Naive thymus-derived CD4-positive, alpha-beta T cell (primary cell): Measurements from ENCODE around the gene NABP2. TPM values are rescaled to one million over a fixed set of nuclear protein-coding genes. Genes with fewer than 3 reads are reported as not detected.
A peak's percentile ranks its signal among the peaks of the same experiment; 100 is the strongest.
"Not testable (repeated sequence)": the region's sequence is repeated elsewhere in the genome, so short reads cannot be mapped to it uniquely, and the experiment has no call there.

Experiments used
- ATAC-seq: fragments of 150-1000 bp; cut with Tn5 transposase; 2 replicates; pipeline ENCODE4 v1.10.0; 2021; ENCODE audit warnings: mild to moderate bottlenecking, moderate library complexity
- CTCF ChIA-PET: fragments of 350-600 bp; sonication (Branson Sonifier 250); formaldehyde crosslinking; loops from one replicate; lab custom pipeline; 2021; ENCODE audit warnings: antibody characterized with exemption; lab: Charles Lee
- POLR2A ChIA-PET: fragments of 350-600 bp; sonication (Branson Sonifier 250); formaldehyde crosslinking; loops from one replicate; lab custom pipeline; 2021; ENCODE audit warnings: antibody characterized with exemption, inconsistent platforms; lab: Charles Lee
- DNase-seq, 9 donors: peaks; one replicate each; pipeline versions ENCODE4 v3.0.0 to v3.0.0-alpha.2; 2020 to 2022; ENCODE audit warnings: mixed read lengths in 1 of 9
- H3K27ac ChIP-seq: one replicate; pipeline ENCODE4 v1.7.0; 2013; ENCODE audit warnings: mild to moderate bottlenecking, low read depth, low read length, moderate library complexity
- H3K27me3 ChIP-seq, 2 donors: one replicate each; pipeline ENCODE4 v1.7.0; 2013; ENCODE audit warnings: low read length in 2 of 2, mild to moderate bottlenecking in 2 of 2, moderate library complexity in 2 of 2; ENCODE audit not compliant: control insufficient read depth in 2 of 2, insufficient read depth in 2 of 2
- H3K36me3 ChIP-seq, 3 experiments: 1 replicate in 2 of 3; 2 replicates in 1 of 3; pipeline ENCODE4 v1.7.0; 2013; ENCODE audit warnings: low read length in 3 of 3, mild to moderate bottlenecking in 3 of 3, moderate library complexity in 1 of 3; ENCODE audit not compliant: insufficient read depth in 3 of 3, control insufficient read depth in 2 of 3
- H3K4me1 ChIP-seq, 2 donors: one replicate each; pipeline ENCODE4 v1.7.0; 2013; ENCODE audit warnings: low read length in 2 of 2, mild to moderate bottlenecking in 2 of 2, moderate library complexity in 1 of 2; ENCODE audit not compliant: control insufficient read depth in 2 of 2, insufficient read depth in 2 of 2
- H3K4me3 ChIP-seq: 2 replicates; pipeline ENCODE4 v1.7.0; 2013; ENCODE audit warnings: mild to moderate bottlenecking, low read length
- H3K9me3 ChIP-seq, 3 experiments: 1 replicate in 2 of 3; 2 replicates in 1 of 3; pipeline ENCODE4 v1.7.0; 2013; ENCODE audit warnings: low read length in 3 of 3; ENCODE audit not compliant: control insufficient read depth in 2 of 3
- H3K27ac Mint-ChIP-seq, 9 donors: one replicate each; pipeline ENCODE4 v1.8.0; 2020 to 2022; ENCODE audit warnings: mixed read lengths in 9 of 9, mild to moderate bottlenecking in 8 of 9, moderate library complexity in 5 of 9, inconsistent platforms in 2 of 9
- H3K27me3 Mint-ChIP-seq, 5 donors: one replicate each; pipeline ENCODE4 v1.8.0; 2021 to 2022; ENCODE audit warnings: mixed read lengths in 5 of 5, mild to moderate bottlenecking in 1 of 5
- H3K36me3 Mint-ChIP-seq, 5 donors: one replicate each; pipeline ENCODE4 v1.8.0; 2020 to 2022; ENCODE audit warnings: mixed read lengths in 5 of 5, mild to moderate bottlenecking in 3 of 5, inconsistent platforms in 1 of 5
- H3K4me1 Mint-ChIP-seq, 7 donors: one replicate each; pipeline ENCODE4 v1.8.0; 2020 to 2022; ENCODE audit warnings: mixed read lengths in 7 of 7, mild to moderate bottlenecking in 3 of 7, inconsistent platforms in 1 of 7
- H3K4me3 Mint-ChIP-seq, 10 donors: one replicate each; pipeline ENCODE4 v1.8.0; 2020 to 2022; ENCODE audit warnings: mild to moderate bottlenecking in 10 of 10, mixed read lengths in 10 of 10, moderate library complexity in 6 of 10, inconsistent platforms in 2 of 10
- H3K9me3 Mint-ChIP-seq, 11 donors: one replicate each; pipeline ENCODE4 v1.8.0; 2020 to 2022; ENCODE audit warnings: mixed read lengths in 11 of 11, mild to moderate bottlenecking in 4 of 11, inconsistent platforms in 1 of 11, moderate library complexity in 1 of 11
- intact Hi-C, 2 donors: fragments of 100-400 bp; cut with micrococcal nuclease; formaldehyde crosslinking; loops; one replicate each; pipeline ENCODE4 v1.15.1; 2023
- polyA plus RNA-seq, 2 donors: library from polyadenylated mRNA; unstranded; fragments of 300-500 nt; fragmentation: Illumina TruSeq; gene quantifications; one replicate each; pipeline ENCODE4 v1.2.3, GENCODE V29; 2021
- total RNA-seq, 6 experiments: library from RNA in 5 of 6; stranded (reverse) in 5 of 6; gene quantifications; 1 replicate in 5 of 6; 2 replicates in 1 of 6; pipeline ENCODE4 v1.2.3 and lab custom pipeline; 2021 to 2026

NABP2 gene
- total and polyA plus RNA-seq, 7 experiments from 2014 or later = 1.0 to 61.2 (median 9.8) TPM

DNA sequence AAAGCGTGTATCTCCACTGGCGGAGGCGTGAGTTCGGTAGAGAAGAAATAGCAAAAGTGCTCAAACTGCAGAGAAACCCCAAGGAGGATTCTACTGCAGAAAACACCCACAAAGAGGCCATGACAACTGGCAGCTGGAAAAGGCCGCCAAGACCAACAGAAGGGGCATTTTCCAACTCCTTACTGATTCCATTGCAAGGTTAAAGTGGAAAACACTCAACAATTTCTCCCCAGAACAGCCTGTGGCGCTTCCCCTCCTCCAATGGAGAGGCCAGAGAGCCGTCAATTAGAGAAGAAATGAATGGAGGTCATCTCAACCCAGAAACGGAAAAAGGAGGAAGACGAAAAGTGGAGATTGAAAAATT is 34.7 kb downstream of the NABP2 start:
- DNase-seq (no peak), ATAC-seq (no peak)
- no peaks in the 10 kb centered on the region for H3K27me3 ChIP-seq
- H3K36me3 ChIP-seq = peaks cover under 1 to 26% (median 6%) of the 10 kb centered on the region in 3 experiments
- peak overlapping the region; percentile 90 for H3K27ac ChIP-seq
- no peaks in the 10 kb centered on the region for H3K9me3 ChIP-seq
- CTCF ChIA-PET = interaction anchor here (0.7 to 1.7 kb wide), 11 partner anchors 11 to 1966 kb away, joined by 3 to 10 read pairs (median 4); partner anchors contain the start of genes RNF41 and ZC3H10
- POLR2A ChIA-PET = interaction anchor here (0.8 to 2.5 kb wide), 12 partner anchors 8 to 186 kb away, joined by 3 to 7 read pairs (median 4); partner anchors contain the start of genes CNPY2, COQ10A, SMARCC2 and ZC3H10
- peak overlapping the region; percentile 99 for H3K4me3 ChIP-seq
- H3K27me3 Mint-ChIP-seq = peaks cover 0 to 2% (median 0%) of the 10 kb centered on the region in 5 donors
- H3K4me1 ChIP-seq = peaks cover 18 to 19% of the 10 kb centered on the region in 2 donors
- peaks cover 13 to 27% (median 21%) of the 10 kb centered on the region in 7 donors for H3K4me1 Mint-ChIP-seq
- no peaks in the 10 kb centered on the region for H3K9me3 Mint-ChIP-seq
- peak overlapping the region; percentile 87 to 97 (median 93) for H3K4me3 Mint-ChIP-seq
- intact Hi-C loops = loop anchor here (1.0 to 5.0 kb wide), 12 partner anchors 7 to 521 kb away; partner anchors contain the start of genes NABP2 (in 2 of the 2), COQ10A (in 1 of the 2), CS (in 1 of the 2) and STAT2 (in 1 of the 2)
- H3K36me3 Mint-ChIP-seq = peaks cover 0 to 17% (median 5%) of the 10 kb centered on the region in 5 donors
- peak overlapping the region; percentile 69 to 94 (median 90) for H3K27ac Mint-ChIP-seq

DNA sequence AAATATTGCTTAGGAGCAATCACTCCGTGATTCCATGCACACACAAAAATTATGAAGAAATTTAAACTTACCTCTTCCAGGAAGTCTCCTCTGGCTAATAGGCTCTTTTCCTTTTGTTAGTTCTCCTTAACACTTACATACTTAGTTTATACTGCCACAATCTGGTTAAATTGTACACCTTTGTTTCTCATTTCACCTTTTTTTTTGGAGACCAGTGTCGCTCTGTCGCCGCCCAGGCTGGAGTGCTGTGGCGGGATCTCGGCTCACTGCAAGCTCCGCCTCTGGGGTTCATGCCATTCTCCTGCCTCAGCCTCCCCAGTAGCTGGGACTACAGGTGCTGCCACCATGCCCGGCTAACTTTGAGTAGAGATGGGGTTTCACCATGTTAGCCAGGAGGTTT is 36.2 kb downstream of the NABP2 start:
- Mint-ChIP-seq H3K27me3 (peaks cover 0 to 2% (median 0%) of the 10 kb centered on the region in 5 donors), H3K36me3 (peaks cover 0 to 5% (median 0%) of the 10 kb centered on the region in 5 donors), H3K9me3 (no peaks in the 10 kb centered on the region), H3K4me3 (peak overlapping the region in 6 of 10 donors; percentile 19 to 61 (median 46)), H3K4me1 (peaks cover 13 to 23% (median 19%) of the 10 kb centered on the region in 7 donors), H3K27ac (peak overlapping the region in 2 of 9 donors; percentile 58 to 65)
- no peak overlapping the region for H3K4me3 ChIP-seq
- H3K27me3 ChIP-seq = no peaks in the 10 kb centered on the region
- ATAC-seq (no peak), DNase-seq (no peak)
- H3K27ac ChIP-seq = no peak overlapping the region
- CTCF ChIA-PET = interaction anchor here (1.0 kb wide), 1 partner anchor 71 kb away, joined by 3 read pairs; the partner anchor contains the start of gene SMARCC2
- intact Hi-C loops = no loop called here
- peaks cover 18 to 19% of the 10 kb centered on the region in 2 donors for H3K4me1 ChIP-seq
- POLR2A ChIA-PET = interaction anchor here (1.4 kb wide), 1 partner anchor 8 kb away, joined by 3 read pairs; no protein-coding TSS in a partner anchor
- peaks cover 0 to 12% (median 0%) of the 10 kb centered on the region in 3 experiments for H3K36me3 ChIP-seq
- H3K9me3 ChIP-seq = no peaks in the 10 kb centered on the region

DNA sequence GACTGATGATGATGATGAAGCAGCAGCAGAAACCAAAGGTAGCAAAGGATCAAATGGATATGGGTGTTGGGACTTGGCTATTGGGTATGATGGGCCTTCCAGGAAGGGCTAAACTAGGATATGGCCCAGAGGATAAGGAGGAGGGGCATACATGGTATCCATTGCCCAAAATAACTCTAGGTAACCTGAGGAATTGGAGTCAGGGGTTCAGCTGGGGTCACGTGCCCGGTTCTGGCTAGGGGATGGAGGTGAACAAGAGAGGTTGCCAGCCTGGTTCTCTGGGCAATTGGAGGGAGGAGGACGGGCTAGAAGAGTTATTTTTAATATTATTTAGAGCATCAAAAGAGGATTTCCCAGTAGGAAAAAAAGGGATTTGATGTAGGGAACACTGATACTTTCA is 36.8 kb downstream of the NABP2 start:
- H3K36me3 Mint-ChIP-seq = peaks cover 0 to 4% (median 0%) of the 10 kb centered on the region in 5 donors
- H3K4me3 Mint-ChIP-seq = peak overlapping the region in 1 of 10 donors; percentile 58
- CTCF ChIA-PET = interaction anchor here (1.0 kb wide), 1 partner anchor 71 kb away, joined by 3 read pairs; the partner anchor contains the start of gene SMARCC2
- Histone ChIP-seq H3K27ac (no peak overlapping the region), H3K9me3 (no peaks in the 10 kb centered on the region), H3K36me3 (peaks cover 0 to 7% (median 0%) of the 10 kb centered on the region in 3 experiments), H3K4me1 (peaks cover 18 to 19% of the 10 kb centered on the region in 2 donors), H3K27me3 (no peaks in the 10 kb centered on the region), H3K4me3 (no peak overlapping the region)
- no peak for DNase-seq
- intact Hi-C loops = no loop called here
- ATAC-seq = no peak
- no peaks in the 10 kb centered on the region for H3K9me3 Mint-ChIP-seq
- peaks cover 11 to 25% (median 22%) of the 10 kb centered on the region in 7 donors for H3K4me1 Mint-ChIP-seq
- peak overlapping the region in 1 of 9 donors; percentile 6 for H3K27ac Mint-ChIP-seq
- POLR2A ChIA-PET = interaction anchor here (1.4 kb wide), 1 partner anchor 8 kb away, joined by 3 read pairs; no protein-coding TSS in a partner anchor
- H3K27me3 Mint-ChIP-seq = peaks cover 0 to 2% (median 0%) of the 10 kb centered on the region in 5 donors

DNA sequence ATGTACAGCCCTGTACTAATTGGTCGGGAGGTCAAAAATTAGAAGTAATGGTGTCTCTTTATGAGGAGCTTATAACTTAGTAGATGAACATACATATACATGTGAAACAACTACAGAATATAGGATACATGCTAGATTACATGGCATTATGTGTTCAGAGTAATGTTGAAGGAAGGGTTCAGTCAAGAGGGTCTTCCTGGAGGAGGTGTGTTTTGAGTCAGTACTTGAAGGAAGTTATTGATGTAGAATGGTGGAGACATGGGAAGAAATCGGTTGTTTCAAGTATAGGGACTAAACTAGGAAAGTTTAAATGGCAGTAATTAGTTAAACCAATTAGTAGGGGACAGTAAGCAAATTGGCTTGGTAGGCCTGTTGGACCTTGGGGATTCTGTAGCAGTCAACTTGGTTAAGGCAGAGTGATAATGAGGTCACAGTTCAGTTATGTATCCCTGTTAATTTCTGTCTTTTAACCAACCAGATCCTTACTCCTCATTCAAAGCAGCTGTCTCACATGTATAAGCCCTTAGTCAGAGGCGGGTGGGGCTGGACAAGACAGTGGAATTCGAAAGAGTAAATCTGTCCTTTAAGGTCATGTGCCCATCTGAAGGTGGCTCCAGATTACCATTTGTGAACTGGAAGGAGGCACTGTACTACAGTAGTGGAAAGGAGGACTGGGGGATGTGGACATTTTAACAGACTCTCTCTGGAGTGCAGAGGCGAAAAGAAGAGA is 37.5 kb downstream of the NABP2 start:
- H3K9me3 Mint-ChIP-seq = peaks cover 0 to under 1% (median 0%) of the 10 kb centered on the region in 11 donors
- peaks cover 4 to 23% (median 22%) of the 10 kb centered on the region in 7 donors for H3K4me1 Mint-ChIP-seq
- DNase-seq (no peak), ATAC-seq (no peak)
- Histone ChIP-seq H3K4me3 (no peak overlapping the region), H3K4me1 (peaks cover 14 to 16% of the 10 kb centered on the region in 2 donors), H3K27ac (no peak overlapping the region), H3K27me3 (no peaks in the 10 kb centered on the region), H3K36me3 (peaks cover 0 to 4% (median 0%) of the 10 kb centered on the region in 3 experiments), H3K9me3 (no peaks in the 10 kb centered on the region)
- intact Hi-C loops = no loop called here
- H3K36me3 Mint-ChIP-seq = no peaks in the 10 kb centered on the region
- H3K4me3 Mint-ChIP-seq = no peak overlapping the region
- H3K27ac Mint-ChIP-seq = no peak overlapping the region
- POLR2A ChIA-PET = interaction anchor here (1.4 kb wide), 1 partner anchor 9 kb away, joined by 3 read pairs; no protein-coding TSS in a partner anchor
- CTCF ChIA-PET = no interaction called here
- H3K27me3 Mint-ChIP-seq = peaks cover 0 to 2% (median 0%) of the 10 kb centered on the region in 5 donors

DNA sequence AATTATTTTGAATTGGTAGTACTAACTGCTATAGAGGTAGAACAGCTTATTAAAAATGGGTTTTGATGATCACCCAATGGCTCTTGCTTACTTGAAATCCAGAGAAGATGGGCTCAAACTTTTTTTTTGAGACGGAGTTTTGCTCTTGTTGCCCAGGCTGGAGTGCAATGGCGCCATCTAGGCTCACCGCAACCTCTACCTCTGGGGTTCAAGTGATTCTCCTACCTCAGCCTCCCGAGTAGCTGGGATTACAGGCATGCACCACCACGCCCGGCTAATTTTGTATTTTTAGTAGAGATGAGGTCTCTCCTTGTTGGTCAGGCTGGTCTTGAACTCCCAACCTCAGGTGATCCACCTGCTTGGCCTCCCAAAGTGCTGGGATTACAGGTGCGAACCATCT is 38.8 kb downstream of the NABP2 start:
- H3K27ac ChIP-seq, H3K27ac Mint-ChIP-seq, CTCF ChIA-PET, H3K27me3 ChIP-seq, H3K9me3 ChIP-seq, H3K4me3 Mint-ChIP-seq, H3K36me3 ChIP-seq, ATAC-seq, DNase-seq, H3K9me3 Mint-ChIP-seq, H3K27me3 Mint-ChIP-seq, intact Hi-C loops, H3K36me3 Mint-ChIP-seq, H3K4me3 ChIP-seq: not testable (repeated sequence)
- POLR2A ChIA-PET = interaction anchor here (0.7 kb wide), 2 partner anchors 120 to 140 kb away, joined by 3 to 5 read pairs; no protein-coding TSS in a partner anchor
- peaks cover 4 to 27% (median 25%) of the 10 kb centered on the region in 7 donors for H3K4me1 Mint-ChIP-seq
- peaks cover 6 to 12% of the 10 kb centered on the region in 2 donors for H3K4me1 ChIP-seq

DNA sequence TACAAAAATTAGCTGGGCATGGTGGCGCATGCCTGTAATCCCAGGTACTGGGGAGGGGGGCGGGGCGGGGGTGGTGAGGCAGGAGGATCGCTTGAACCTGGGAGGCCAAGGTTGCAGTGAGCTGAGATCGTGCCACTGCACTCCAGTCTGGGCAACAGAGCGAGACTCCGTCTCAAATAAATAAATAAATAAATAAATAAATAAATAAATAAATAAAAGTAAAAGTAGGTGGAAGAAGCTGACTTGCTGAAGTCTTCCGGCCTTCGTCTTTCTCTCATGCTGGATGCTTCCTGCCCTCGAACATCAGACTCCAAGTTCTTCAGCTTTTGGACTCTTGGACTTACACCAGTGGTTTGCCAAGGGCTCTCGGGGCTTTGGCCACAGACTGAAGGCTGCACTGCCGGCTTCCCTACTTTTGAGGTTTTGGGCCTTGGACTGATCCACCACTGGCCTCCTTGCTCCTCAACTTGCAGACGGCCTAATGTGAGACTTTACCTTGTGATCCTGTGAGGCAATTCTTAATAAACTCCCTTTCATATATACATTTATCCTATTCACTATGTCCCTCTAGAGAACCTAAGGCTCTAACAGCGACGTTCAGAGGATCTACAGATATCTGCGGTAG is 42.0 kb downstream of the NABP2 start:
- not testable (repeated sequence) for DNase-seq, H3K27me3 ChIP-seq, H3K4me1 ChIP-seq, H3K9me3 Mint-ChIP-seq, H3K9me3 ChIP-seq, H3K36me3 Mint-ChIP-seq, ATAC-seq, H3K36me3 ChIP-seq, H3K27me3 Mint-ChIP-seq
- CTCF ChIA-PET = interaction anchor here (0.8 to 1.9 kb wide), 7 partner anchors 8 to 445 kb away, joined by 3 to 6 read pairs (median 4); partner anchors contain the start of genes ANKRD52, RNF41, SMARCC2 and ZC3H10
- Mint-ChIP-seq H3K4me3 (peak overlapping the region; percentile 83 to 100 (median 96)), H3K4me1 (peaks cover 0 to 22% (median 20%) of the 10 kb centered on the region in 7 donors), H3K27ac (peak overlapping the region; percentile 89 to 97 (median 94))
- POLR2A ChIA-PET = interaction anchor here (0.7 to 2.0 kb wide), 12 partner anchors 8 to 198 kb away, joined by 3 to 16 read pairs (median 4); partner anchors contain the start of genes ANKRD52, IL23A, RNF41 and RPL41
- H3K4me3 ChIP-seq = peak overlapping the region; percentile 88
- peak overlapping the region; percentile 94 for H3K27ac ChIP-seq
- intact Hi-C loops = loop anchor here (1.0 to 5.0 kb wide), 11 partner anchors 8 to 1166 kb away; partner anchors contain the start of genes ZC3H10 (in 2 of the 2), ANKRD52 (in 1 of the 2), CS (in 1 of the 2) and INHBC (in 1 of the 2)
